CD4-positive, alpha-beta T cell treated with Interleukin-17A for 1 hour (primary cell): ENCODE data around the gene DDX23.
"Not testable (repeated sequence)": the region's sequence is repeated elsewhere in the genome, so short reads cannot be mapped to it uniquely, and the experiment has no call there.

Source experiments
- DNase-seq: peaks from one replicate; pipeline ENCODE4 v3.0.0-alpha.2; 2020

Gene DDX23

DNA sequence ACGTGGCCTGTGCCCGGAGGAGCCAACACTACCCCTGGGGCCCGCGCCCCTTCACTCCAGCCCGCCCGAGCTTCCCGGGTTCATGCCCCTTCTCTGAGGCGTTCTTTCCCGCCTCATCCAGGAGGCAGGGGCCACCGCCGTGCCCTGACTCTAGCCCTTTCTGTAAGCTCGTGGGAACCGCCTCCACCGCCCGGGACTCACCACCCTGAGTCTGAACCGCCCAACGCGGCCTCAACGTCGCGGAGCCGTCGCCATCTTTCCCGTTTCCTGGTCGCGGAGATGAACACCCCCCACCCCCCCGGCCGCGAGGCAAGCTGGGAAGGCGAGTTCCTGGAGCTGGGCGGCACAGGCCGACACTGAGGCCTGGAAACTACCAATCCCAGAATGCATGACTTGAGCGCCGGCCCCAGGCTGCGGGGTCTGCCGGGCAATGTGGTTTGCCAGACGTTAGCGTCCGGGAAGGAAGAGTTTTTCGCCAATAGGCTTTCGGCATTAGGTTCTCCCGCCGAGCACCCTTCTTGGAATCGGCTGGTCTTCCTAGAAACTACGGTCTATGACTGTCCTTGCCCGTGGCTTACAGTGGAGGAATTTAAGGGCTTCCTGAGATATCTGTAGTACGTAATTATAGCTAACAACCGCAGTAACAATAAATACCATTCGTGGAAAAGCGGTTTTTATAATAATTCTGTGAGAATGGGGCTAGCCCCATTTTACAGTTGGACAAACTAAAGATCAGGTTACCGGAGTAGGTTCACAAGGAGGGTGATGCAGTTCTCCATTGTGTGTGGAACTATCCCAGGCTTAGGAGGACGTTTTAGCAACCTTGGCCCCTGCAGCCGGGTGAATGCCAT, at the start of gene DDX23:
DDX23 (minus strand) TSS at position 281 of the 851 bp plus-strand sequence. CDS start 6,381 bp downstream, outside the sequence.
- DNase-seq: peak; percentile 95

DNA sequence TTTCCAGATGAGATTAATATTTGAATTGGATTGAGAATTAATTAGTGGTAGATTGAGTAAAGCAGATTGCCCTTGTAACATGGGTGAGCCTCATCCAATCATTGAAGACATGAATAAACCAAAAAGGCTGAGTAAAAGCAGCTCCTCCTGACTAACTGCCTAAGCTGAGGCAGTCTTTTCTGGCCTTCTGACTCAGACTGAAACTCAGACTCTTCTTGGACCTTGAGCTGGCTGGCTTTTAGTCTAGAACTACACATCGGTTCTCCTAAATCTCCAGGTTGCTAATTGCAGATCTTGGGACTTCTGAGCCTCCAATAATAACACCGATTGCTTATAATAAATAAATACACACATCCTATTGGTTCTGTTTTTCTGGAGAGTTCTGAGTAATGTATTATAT, 49.3 kb upstream of the DDX23 start:
- no peak for DNase-seq

DNA sequence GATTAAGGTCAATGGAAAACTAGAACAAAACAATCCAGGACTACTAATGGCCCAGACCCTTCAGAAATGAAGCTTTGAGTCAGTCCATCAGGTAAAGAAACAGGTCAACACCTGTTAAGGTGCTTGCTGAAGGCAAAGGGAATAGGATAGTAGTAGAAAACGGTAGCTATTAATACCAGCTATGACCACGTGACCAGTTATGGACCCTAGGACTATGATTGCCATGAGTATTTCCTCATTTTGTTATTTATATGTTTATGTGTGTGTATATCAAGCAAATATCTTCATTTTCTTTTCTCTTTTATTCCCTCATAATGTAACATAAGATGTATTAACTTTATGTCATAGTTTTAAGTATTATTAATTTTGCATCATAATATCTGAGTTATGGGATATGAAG, 47.7 kb upstream of the DDX23 start:
- no peak for DNase-seq

DNA sequence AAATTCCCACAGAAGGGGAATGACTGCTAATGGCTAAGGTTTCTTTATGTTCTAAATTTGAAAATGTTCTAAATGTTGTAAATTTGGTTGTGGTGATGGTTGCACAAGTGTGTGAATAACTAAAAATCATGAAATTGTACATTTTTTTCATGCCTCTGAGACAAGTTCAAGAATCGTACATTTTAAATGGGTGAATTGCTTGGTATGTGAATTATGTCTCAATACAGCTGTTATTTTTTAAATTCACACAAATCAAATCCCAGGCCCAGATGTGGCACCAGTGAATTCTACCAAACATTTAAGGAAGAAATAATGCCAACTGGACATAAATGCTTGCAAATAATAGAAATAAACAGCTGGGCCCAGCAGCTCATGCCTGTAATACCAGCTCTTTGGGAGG, 42.3 kb upstream of the DDX23 start:
- DNase-seq: no peak

DNA sequence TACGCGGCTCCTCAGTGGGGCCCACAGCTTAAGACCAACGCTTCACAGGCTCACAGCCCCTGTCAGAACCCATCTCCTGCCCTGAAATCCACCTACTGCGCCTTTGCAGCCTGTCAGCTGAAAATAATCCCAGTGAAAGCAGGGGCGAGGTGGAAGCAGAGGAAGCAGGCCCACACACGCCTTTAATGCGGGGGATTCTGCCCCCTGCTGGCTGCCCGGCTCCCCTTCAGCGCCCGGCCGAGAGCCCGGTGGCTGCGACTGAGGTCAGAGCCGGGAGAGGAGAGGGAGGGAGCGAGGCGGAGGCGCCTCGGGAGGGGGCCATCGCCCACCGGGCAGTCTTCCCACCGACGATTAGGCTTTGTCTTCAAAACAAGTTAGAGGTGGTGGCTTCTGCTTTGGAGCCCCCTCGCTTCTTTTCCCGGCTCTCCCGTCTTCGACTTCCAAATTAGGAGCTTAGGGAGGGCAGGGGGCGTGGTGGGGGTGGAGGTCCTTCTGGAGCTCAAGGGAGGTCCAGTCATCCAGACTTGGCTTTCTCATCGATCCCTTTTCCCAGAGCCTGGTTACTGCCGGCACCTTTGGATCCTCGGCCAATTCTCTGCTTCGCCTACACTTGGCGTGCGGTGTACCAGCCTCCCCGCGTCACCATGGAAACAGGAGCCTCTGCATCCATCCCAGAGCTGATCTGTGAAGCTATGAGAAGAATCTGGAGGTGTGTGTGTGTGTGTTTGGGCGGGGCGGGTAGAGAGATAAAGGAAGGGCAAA, 38.9 kb upstream of the DDX23 start:
- peak; percentile 74 for DNase-seq

DNA sequence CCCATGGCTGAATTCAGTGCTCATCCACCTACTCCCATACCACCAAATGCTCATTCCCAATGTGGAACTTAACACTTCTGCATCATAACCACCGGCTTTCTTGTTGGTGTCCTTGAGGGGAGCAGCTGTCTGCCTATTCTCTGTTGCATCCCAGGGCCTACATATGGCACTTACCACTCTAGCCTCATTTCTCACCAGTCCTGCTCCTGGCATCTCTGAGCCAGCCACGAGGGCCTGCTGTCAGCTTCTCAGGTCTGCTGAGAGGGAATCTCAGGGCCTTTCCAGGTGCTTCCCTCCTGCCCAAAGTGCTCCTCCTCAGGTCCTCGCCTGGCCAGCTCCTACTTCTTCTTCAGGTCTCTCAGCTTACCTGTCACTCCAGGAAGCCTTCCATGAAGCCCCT, 37.7 kb upstream of the DDX23 start:
- no peak for DNase-seq

DNA sequence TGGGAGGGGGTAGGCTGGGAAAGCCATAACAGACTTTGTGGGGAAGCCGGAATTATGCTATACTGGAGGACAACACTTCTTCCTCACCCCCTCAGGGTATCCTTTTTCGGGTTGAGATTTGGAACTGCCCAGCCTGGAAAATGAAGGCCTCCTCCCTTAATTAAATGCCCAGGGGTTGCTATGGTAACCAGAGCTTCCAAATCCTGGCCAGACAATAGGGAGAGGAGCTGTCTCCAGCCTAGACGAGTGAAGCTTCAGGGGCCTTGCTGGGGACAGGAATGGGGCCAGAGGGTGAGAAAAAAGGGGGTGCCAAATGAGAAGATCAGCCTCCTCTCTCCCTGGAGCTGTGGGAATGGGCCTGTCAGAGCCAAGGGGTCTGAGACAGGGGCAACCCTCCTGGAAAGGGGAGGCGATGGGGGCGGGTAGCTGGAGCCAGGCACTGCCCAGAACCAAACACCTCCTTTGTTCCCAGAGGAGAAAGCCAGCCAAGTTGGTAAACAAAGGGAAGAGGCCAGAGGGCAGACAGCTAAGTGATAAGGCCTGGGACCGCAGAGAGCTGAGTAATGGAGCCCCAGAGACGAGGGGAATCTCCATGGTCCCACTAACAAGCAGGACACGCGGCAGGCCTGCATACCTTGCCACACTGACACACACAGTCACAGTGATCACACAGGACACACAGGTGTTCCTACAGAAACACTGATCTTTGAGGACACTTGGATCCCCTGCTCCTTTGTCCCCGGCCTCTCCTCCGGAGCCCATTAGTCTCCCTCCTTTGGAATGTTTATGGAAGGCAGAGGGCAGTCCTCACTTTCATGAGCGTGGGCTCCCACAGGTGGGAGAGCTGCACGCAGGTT, 31.6 kb upstream of the DDX23 start:
- no peak for DNase-seq

DNA sequence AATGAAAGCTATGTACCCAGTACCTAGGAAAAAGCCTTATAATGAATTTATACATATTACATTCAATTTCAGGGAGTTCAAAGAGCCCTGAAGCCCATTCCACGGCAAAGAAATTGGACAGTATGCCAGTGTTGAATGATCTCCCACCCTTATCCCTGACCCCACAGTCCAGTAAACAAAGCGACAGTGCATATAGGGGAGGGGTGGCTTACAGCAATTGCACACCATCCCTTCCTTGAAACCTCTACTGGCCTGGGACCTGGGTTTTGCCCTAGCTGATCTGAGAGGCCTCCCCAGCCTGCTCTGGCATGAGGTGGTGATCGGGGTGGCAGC, 31.0 kb upstream of the DDX23 start:
- no peak for DNase-seq

DNA sequence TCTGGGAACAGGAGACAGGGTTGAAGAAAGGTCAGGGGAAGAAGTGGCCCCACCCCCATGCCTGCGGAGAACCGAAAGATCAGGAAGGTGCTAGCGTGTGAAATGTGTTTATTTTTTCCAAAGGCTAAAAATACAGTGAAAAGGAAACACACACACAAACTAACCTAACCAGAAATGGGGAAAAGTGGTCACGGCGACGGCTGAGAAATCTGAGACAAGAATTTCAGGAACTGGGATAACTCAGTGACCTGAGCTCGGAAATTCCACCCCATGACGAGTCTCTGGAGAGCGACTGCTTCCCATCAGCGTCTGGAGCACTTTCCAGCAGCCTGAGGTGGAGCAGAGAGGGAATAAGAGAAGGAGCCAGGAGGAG, 30.3 kb upstream of the DDX23 start:
- DNase-seq: no peak

DNA sequence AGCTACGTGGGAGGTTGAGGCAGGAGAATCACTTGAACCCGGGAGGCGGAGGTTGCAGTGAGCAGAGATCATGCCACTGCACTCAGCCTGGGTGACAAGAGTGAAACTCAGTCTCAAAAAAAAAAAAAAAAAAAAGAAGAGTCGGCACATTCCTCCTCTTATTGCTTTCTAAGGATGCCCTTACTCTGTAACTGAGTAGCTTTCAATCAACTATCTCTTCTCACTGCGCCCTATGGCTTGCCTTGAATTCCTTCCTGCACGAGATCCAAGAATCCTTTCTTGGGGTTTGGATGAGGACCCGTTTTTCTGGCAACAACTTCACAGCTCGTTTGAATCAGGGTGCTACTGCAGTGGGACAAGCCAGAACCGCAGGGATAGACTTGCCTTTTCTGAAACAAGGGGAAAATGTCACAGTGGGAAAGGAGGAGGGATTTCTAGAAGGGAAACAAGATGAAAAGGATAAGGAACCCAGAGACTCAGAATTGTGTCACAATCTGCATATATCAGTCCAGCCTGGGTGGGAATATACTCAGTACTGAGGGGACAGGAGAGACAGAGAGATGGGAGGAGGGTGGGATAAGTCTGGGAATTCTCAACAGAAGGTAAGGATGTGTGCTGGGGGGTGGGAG, 29.8 kb upstream of the DDX23 start:
- DNase-seq: no peak

DNA sequence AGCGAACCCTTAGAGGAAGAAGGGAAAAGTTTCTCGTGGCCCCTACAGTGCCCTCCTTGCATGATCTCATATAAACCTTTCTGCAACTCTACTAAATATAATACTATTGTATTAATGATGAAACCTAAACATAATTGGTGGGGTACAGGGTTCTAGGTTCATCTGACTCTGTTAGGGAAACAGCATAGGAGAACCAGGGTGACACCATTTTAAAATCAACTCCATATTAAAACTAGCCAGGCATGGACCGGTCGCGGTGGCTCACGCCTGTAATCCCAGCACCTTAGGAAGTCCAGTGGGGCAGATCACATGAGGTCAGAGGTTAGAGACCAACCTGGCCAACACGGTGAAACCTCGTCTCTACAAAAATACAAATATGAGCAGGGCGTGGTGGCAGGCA, 28.7 kb upstream of the DDX23 start:
- DNase-seq: no peak

DNA sequence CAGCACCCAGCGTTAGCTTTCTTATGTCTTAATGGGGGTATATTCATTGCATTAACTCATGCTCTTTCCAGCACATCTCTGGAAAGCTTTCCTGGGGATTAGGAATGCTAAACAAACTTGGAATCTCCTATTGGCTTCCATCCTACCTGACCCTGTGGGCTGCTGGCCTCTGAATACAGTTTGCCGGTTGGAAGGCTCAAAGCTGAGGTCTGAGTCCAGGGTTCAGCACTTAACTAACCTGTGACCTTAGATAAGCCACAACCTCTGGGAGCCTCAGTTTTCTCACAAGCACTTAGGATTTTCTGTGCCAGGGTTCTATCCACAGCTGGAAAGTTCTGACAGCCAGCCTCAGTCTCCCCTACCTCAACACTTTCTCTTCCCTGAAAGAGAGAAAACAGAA, 26.6 kb upstream of the DDX23 start:
- no peak for DNase-seq

DNA sequence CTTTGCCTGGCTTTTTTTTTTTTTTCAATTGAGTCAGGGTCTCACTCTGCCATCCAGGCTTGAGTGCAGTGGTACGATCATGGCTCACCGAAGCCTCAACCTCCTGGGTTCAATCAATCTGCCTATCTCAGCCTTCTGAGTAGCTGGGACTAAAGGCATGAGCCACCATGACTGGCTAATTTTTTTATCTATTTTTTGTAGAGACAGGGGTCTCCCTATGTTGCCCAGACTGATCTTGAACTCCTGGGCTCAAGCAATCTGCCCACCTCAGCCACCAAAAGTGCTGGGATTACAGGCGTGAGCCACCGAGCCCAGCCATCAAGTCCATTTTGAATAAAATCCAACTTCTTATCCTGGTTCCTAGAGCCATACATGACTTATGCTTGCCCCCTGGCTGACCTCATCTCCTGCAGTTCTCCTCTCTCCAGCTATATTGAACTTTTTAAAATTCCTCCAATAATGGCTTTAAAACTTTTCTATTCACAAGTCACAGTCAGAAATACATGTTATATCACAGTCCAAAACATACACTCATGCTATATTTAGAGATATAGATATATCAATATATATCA, 24.1 kb upstream of the DDX23 start:
- DNase-seq: no peak

DNA sequence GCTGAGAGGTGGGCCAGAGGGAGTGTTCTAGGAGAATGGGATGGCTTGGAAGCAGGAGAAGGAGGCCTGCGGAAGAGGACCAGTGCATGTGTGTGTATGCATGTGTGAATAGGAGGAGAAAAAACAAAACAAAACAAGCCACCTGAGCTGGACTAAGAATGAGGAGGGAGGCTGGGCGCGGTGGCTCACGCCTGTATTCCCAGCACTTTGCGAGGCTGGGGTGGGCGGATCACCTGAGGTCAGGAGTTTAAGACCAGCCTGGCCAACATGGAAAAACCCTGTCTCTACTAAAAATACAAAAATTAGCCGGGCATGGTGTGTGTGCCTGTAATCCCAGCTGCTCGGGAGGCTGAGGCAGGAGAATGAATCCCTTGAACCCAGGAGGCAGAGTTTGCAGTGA, 21.6 kb upstream of the DDX23 start:
- not testable (repeated sequence) for DNase-seq

DNA sequence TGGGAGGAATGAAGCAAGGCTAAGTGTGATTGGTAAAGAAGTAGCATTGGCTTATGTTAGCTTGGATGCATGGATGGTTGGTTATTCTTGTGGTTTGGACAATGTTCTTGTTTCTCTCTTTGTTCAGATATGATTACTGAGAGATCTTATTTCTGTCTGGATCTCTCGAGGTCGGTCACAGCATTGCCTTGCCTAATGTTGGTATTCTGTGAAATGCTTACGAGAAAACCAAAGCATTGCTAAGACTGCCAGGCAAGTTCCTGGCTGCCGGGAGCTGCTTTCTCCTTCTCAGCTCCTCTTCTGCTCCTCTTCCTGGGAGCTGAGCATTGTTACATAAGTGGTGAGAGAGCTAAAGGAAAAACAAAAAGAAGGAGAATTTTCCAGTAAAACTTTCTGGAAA, 21.1 kb upstream of the DDX23 start:
- no peak for DNase-seq

DNA sequence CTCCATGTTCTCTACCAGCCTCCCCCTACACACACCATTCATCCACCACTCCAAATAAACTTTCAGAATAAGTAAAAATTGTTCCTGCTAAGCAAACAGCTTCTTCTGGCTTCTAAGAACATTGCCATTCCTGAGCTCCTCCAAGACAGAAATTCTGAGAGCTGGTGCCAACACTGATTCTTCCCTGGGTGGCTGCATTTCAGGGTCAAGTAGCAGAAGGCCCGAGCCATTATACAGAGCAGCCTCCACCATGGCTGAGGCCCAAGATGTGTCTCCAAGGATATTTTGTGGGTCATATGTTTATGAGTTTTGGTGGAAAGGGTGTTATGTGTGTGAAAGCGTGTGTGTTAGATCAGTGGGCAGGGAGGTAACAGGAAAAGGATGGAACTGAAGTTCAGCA, 17.2 kb upstream of the DDX23 start:
- DNase-seq: no peak

DNA sequence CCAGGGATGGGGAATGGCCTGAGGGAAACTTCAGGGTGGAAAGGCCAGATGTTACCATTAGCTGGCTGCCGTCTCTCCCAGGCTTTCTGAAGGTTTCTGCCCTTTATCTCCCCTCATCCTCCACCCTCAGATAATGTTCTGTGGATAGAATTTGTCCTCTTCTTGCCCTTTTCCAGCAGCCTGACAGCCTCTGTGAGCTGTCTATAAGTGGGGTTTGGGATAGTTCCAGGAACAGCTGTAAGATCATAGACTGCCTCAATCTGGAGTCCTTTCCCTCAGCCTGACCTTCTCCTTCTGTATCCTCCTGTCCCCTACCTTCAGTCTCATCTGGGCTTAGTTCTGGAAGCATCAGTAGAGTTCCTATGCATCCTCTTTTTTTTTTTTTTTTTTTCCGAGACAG, 16.5 kb upstream of the DDX23 start:
- DNase-seq: no peak

DNA sequence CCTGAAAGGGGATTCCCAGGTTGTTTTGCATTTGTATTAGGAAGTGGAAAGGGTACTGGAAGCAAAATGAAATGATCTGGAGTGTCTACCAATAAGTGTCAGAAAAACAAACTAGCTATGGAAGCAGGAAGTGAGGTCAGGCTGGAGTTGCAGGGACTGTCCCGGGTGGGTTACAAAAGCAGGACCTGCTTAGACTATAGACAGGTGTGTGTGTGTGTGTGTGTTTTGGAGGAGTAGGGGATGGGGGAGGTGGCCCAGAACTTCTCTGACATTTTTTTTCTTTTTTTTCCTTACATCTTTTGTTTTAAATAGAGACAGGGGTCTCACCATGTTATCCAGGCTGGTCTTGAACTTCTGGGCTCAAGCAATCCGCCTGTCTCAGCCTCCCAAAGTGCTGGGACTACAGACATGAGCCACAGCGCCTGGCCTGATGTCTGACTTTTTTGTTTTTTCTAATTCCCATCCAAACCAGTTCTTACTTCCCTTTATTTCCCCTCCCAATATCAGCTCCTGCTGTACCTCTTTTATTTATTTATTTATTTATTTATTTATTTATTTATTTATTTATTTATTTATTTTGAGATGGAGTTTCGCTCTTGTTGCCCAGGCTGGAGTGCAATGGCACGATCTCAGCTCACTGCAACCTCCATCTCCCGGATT, 14.2 kb upstream of the DDX23 start:
- DNase-seq: no peak

DNA sequence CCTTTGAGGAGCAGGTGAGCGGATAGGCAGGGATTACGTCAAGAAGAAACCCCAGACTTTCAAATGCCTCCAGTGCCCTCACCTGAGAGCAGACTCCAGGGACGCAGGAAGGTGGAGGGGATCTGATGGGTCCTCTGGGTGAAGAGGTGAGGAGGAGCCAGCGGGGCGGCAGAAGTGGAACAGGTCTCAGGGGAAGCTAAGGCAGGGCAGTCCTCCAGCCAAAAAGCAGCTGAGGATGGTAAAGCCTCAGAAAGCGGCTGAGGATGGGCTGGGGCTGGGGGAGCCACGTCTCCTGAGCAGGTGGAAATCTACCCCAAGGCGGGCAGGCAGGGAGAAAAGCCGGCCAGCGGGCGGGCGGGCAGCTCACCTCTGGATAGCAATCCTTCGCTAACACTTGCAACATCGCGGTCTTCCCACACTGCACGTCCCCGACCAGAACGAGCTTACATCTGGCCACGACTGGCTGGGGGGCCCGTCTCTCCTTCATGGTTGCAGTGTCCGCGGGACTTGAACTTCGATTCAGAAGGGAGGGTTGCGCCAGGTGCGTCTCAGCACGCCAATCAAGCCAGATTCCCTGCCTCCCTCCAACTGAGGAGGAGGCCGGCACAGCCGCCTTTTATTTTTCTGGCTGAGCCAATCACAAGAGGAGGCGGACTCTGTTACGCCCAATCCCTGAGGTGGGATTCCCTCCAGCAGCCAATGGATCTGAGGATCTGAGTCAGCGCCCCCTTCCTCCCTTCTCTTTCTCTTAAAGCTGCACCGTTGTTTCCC, 13.5 kb upstream of the DDX23 start, which contains the start of gene RND1:
RND1 (minus strand) TSS at position 590 of the 771 bp plus-strand sequence; CDS start at position 487, 103 bp downstream.
- DNase-seq: peak; percentile 92

DNA sequence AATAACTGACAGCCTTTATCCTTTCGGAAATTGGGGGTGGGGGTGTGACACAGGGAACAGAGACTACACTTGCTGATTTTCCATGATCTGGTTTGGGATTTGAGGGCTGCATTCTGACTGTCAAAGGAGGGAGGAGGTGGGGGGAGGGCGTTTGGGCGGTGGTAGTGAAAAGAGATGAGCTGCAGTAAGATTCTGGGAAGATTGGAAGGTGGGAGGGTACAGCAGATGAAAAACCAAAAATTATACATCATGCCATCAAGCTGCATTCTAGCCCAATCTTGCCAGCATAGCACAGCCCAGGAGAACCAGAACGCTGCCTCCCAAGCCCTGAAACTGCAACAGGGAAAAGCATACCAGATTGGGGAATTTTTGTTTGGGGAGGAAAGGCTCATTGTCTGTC, 11.3 kb upstream of the DDX23 start:
- no peak for DNase-seq

DNA sequence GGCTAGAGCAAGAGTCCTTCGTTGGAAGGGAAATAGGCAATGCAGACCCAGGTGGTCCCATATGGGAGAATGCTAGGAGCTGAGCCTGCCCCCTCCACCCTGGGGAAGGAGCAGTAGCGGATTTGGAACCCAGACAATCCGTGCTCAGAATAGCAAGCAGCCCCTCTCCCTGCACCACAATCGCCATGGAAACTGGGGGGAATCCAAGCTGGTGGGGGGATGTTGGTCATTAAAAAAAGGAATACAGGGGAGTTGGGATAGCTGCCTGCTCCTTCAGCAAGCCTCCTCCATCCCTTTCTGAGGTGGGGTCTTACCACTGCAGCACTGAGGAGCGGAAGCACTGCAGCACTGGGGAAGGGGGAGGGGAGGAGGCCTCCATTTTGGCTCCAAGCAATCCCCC, 10.8 kb upstream of the DDX23 start:
- no peak for DNase-seq
